Vagina (tissue), 2 donors: ENCODE data around the gene EIF4E1B.

ENCODE experiments used
- POLR2A ChIP-seq, 2 donors: fragments of 450-650 bp; IDR thresholded peaks; one replicate each; pipeline ENCODE4 v1.6.1; 2017; ENCODE audit warnings: antibody characterized with exemption in 2 of 2, mild to moderate bottlenecking in 2 of 2, moderate library complexity in 2 of 2
- POLR2AphosphoS5 ChIP-seq, 2 donors: sonication (generic); formaldehyde crosslinking; IDR thresholded peaks; one replicate each; pipeline ENCODE4 v1.9.0; 2017; ENCODE audit warnings: antibody characterized with exemption in 2 of 2, mild to moderate bottlenecking in 2 of 2, low read depth in 1 of 2; ENCODE audit not compliant: insufficient read depth in 1 of 2
- TF ChIP-seq, protein P1 (sequence below), 3 experiments: fragments of 450-650 bp in 2 of 3; fragments of 200-600 bp in 1 of 3; sonication (generic) in 1 of 3; IDR thresholded peaks; one replicate each; pipeline ENCODE4 v1.5.1; 2017 to 2019; ENCODE audit warnings: antibody characterized with exemption in 3 of 3, mild to moderate bottlenecking in 2 of 3, moderate library complexity in 2 of 3

DNA sequence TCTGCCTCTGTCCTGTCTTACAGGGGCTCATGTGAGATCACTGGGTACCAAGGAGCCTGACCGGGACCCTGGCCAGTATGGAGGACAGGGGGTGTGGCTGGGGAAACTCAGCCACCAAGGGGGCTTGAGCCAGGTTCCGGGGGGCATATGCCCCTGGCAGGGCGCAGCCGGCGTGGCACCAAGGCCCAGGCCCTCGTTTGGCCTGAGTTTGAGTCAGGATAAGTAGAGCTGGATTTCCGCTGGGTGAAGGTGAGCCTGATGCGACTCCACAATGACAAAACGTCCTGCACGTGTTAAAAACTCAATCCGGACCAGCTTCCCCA, 16.2 kb downstream of the EIF4E1B start:
- TF ChIP-seq, protein P1, sequence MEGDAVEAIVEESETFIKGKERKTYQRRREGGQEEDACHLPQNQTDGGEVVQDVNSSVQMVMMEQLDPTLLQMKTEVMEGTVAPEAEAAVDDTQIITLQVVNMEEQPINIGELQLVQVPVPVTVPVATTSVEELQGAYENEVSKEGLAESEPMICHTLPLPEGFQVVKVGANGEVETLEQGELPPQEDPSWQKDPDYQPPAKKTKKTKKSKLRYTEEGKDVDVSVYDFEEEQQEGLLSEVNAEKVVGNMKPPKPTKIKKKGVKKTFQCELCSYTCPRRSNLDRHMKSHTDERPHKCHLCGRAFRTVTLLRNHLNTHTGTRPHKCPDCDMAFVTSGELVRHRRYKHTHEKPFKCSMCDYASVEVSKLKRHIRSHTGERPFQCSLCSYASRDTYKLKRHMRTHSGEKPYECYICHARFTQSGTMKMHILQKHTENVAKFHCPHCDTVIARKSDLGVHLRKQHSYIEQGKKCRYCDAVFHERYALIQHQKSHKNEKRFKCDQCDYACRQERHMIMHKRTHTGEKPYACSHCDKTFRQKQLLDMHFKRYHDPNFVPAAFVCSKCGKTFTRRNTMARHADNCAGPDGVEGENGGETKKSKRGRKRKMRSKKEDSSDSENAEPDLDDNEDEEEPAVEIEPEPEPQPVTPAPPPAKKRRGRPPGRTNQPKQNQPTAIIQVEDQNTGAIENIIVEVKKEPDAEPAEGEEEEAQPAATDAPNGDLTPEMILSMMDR (IDR thresholded peaks at IDR 0.05): no peak
- no peak for TF ChIP-seq POLR2AphosphoS5 (IDR thresholded peaks at IDR 0.05; ENCODE audit: insufficient read depth in 1 of 2, low read depth in 1 of 2)
- no peak for TF ChIP-seq POLR2A (IDR thresholded peaks at IDR 0.05)
